ENCODE data around the gene SQOR.

- TF ChIP-seq, protein P1, sequence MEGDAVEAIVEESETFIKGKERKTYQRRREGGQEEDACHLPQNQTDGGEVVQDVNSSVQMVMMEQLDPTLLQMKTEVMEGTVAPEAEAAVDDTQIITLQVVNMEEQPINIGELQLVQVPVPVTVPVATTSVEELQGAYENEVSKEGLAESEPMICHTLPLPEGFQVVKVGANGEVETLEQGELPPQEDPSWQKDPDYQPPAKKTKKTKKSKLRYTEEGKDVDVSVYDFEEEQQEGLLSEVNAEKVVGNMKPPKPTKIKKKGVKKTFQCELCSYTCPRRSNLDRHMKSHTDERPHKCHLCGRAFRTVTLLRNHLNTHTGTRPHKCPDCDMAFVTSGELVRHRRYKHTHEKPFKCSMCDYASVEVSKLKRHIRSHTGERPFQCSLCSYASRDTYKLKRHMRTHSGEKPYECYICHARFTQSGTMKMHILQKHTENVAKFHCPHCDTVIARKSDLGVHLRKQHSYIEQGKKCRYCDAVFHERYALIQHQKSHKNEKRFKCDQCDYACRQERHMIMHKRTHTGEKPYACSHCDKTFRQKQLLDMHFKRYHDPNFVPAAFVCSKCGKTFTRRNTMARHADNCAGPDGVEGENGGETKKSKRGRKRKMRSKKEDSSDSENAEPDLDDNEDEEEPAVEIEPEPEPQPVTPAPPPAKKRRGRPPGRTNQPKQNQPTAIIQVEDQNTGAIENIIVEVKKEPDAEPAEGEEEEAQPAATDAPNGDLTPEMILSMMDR (IDR thresholded peaks at IDR 0.05) = no peak
- no peak for TF ChIP-seq EP300 (IDR thresholded peaks at IDR 0.05)
Measured at GRCh38 chr15:45665261-45665660, 30.4 kb downstream of the SQOR start.
